ENCODE measurements around the gene PACRG.

The PACRG gene

DNA sequence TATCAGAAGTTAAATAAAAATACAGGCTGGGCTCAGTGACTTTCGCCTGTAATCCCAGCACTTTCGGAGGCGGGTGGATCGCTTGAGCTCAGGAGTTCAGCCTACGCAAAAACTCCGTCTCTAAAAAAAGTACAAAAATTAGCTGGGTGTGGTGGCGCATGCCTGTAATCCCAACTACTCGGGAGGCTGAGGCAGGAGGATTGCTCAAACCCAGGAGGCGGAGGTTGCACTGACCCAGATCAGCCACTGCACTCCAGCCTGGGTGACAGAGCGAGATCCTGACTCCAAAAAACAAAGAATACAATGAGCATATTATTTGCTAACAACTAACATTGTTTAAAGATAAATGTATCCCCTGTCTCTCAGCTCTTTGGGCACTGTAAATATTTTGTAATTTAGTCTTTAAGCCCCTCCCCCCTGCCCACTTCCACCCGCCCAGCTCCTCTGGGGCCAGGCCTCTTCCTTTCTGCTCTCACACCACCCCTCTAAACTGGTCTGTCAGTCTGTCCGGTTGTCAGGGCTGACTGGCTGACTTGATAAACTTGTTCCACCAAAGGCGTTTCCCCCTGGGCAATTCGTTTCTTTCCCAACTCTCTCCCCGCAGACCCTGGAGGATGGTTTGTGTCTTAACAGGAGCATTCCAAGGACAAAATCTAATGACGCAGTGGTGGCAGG, 624.4 kb downstream of the PACRG start:
- DNase-seq (ENCODE audit: low read depth): no peak

DNA sequence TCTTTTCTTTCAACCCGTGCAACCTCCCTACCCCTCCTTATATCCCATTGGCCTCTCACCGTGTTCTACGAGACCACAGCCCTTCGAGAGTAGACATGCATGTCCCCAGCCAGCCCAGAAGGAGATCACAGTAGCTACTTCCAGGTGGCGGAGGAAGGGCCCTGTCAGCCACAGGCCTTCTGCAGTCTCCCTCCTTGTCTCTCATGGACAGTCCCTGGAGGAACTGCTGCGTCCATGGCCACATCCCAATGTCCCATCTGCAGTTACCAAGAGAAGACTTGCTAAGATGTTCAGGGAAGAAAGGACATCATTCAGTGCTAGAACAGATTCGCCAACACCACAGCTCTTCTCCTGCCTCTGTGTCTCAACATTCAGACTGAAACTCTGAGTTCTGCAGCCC, 625.2 kb downstream of the PACRG start:
- DNase-seq (ENCODE audit: low read depth): no peak

DNA sequence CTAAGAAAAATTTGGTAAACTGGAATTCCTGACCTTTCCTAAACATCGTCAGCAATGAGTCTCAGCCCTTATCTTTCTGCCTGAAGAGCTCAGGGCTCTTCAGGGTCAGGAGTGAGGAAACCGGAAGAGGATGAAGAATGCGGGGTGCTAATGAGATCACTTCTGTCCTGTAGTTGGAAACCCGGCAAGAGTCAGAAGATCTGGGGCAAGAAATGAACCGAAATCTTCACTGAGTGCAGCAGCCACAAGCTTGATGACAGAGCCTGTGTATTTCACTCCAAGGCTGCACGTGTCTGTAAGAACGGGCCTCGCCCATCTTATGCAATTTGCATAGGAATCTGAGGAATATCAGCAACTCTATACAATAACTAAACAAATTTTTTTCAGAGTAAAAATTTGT, 626.3 kb downstream of the PACRG start:
- peak; percentile 47 for DNase-seq (ENCODE audit: low read depth)

DNA sequence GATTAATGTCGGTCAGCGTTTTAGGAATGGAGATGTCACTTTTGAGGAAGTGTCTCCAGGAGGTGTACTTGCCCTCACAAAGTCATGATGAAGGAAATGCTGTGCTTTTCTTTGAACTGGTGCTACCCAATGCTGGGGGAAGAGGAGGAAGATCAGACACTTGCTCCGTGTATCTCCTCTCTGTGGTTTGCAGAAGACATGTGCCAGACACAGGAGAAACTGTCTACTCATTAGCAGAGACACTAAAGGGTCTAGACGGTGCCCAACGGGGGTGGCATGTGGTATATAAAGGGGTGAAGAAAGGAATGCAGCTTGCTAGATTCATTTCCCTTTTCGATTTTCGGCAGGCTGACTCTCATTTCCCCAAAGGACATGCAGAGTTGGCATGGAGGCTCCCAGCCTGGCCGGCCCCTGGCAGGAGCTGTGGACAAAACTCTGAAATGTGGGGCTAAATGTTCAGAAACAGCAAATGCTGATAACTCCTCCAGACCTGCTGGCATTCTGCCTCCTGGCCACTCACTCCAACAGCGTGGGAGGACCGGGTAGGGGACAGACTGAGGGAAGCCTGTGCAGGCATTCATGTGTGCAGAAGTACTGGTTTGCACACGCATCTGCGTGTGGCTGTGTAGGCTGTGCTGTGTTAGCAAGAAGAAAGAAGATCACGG, 627.1 kb downstream of the PACRG start:
- DNase-seq (ENCODE audit: low read depth): no peak

DNA sequence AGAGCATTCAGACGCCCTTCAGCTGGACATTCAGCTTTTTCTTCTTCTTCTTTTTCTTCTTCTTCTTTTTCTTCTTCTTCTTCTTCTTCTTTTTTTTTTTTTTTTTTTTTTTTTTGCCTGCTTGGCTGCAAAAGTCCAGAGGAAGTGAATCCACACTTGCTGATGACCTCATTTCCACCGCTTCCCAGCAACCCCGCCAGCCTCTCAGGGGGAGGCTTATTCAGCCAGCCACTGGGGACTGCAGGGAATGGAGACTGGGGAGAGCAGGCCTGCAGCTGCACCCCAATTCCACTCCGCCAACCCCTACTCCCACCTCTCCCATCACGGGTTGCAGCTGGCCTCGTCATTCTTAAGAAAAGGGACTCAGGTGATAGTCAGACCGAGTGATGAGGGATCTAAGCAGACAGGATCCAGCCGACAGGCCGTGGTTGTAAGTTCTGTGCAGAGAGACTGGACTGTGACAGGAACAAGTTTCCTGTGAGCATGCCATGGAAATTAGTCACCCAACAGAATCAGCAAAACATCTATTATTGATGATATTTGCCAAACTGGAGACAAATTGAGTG, 627.7 kb downstream of the PACRG start:
- peak; percentile 14 for DNase-seq (ENCODE audit: low read depth)

DNA sequence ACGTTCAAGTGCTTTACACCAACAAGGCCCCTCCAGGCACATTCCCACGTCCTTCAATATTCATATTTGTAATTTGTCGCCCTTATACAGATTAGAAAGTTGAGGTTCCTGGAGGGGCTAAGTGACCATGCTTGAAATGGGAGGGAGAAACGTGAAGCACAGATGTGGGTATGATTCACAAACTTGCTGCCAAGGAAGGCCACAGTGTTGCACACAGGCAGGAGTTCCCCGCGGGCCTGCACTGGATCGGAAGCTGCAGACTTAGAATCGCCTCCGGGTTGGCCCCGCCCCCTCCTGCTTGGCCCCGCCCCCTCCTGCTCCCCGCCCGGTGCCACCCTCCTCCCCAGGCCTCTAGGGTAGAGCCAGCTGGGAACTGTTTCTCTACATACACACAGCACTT, 628.5 kb downstream of the PACRG start:
- DNase-seq (ENCODE audit: low read depth): peak; percentile 34

DNA sequence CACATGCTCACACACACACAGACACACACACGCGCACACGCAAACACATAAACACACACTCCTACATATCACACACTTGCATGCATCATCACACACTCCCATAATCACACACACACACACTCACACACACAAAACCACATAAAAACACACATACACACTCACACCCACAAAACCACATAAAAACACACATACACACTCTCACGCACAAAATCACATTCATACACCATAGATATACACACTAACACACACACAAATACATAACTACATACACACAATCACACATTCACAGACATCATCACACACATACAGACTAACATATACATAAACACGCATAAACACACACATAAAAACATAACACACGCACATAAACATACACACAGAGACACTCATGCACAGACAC, 629.0 kb downstream of the PACRG start:
- DNase-seq (ENCODE audit: low read depth): no peak

DNA sequence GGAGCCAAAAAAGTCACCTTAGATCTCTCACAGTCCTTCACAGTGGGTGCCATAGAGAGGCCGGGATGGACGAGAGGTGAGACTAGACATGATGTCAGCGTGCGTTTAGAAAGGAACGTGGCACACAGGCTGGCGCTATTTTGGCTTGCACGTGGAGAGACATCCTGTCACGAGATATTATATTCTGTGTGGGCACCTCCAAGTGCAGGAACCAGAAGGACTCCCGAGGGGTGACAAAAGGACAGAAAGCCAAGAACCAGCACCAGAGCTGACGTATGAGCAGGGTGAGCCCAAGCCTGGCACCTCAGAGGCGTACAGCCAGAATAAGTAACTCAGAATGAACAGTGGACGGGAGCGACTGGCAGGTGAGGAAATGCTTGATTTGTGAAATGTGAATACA, 636.9 kb downstream of the PACRG start:
- DNase-seq (ENCODE audit: low read depth): no peak
